Testis (tissue), 2 donors: Measurements from ENCODE around the gene TCF7L2.

Source experiments
- POLR2A ChIP-seq: fragments of 450-650 bp; IDR thresholded peaks from one replicate; pipeline ENCODE4 v1.6.1; 2017; ENCODE audit warnings: antibody characterized with exemption, mild to moderate bottlenecking, moderate library complexity
- TF ChIP-seq, protein P1 (sequence below), 3 experiments: fragments of 450-650 bp in 2 of 3; fragments of 200-600 bp in 1 of 3; sonication (generic) in 1 of 3; IDR thresholded peaks; one replicate each; pipeline ENCODE4 v1.5.1; 2016 to 2019; ENCODE audit warnings: antibody characterized with exemption in 3 of 3, mild to moderate bottlenecking in 2 of 3, moderate library complexity in 1 of 3

DNA sequence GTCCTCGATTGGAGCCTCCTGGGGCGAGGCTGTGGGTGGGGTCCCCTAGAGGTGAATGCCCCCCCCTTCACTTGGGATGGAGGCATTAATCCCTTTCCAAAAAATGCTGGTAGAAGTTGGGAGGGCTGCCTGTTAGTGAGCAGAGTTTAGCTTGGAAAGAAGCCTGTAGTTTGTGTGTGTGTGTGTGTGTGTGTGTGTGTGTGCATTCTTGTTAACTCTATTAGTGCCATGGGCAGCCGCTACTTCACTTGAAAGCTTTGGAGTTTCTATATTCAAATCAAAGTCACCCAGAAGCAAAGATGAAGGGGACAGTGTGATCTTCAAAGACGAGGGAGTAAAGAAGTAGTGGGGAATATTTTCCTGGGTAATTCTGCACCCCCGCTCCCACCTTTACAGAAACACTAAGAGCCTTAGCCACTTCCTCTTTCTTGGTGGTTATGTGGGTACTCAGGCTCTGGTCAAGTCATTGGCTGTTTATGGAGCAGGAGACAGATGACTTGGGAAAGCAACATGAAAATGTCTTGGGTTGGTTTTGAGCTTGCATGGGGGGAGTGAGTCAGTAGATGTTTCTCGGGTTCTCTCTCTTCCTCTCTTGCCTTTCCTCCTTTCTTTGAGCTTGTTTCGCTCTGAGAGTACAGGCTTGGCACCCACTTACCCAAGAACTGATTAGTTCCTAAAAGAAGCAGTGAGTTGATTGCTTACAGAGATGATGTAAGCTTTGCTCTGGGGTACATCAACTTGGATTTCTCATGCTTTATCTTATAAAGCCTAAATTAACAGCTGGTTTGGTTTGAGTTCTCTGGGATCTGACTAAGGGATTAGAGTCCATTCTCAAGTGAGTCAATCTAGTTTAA lies 35.9 kb downstream of the TCF7L2 start:
- TF ChIP-seq, protein P1, sequence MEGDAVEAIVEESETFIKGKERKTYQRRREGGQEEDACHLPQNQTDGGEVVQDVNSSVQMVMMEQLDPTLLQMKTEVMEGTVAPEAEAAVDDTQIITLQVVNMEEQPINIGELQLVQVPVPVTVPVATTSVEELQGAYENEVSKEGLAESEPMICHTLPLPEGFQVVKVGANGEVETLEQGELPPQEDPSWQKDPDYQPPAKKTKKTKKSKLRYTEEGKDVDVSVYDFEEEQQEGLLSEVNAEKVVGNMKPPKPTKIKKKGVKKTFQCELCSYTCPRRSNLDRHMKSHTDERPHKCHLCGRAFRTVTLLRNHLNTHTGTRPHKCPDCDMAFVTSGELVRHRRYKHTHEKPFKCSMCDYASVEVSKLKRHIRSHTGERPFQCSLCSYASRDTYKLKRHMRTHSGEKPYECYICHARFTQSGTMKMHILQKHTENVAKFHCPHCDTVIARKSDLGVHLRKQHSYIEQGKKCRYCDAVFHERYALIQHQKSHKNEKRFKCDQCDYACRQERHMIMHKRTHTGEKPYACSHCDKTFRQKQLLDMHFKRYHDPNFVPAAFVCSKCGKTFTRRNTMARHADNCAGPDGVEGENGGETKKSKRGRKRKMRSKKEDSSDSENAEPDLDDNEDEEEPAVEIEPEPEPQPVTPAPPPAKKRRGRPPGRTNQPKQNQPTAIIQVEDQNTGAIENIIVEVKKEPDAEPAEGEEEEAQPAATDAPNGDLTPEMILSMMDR (IDR thresholded peaks at IDR 0.05): no peak
- no peak for TF ChIP-seq POLR2A
